CD4-positive, alpha-beta T cell treated with Interferon alpha-2 for 1 hour (primary cell): ENCODE data around the gene FAM114A2.

ENCODE experiments used
- DNase-seq, 2 donors: peaks; one replicate each; pipeline ENCODE4 v3.0.0-alpha.2; 2020 to 2022

The FAM114A2 gene

DNA sequence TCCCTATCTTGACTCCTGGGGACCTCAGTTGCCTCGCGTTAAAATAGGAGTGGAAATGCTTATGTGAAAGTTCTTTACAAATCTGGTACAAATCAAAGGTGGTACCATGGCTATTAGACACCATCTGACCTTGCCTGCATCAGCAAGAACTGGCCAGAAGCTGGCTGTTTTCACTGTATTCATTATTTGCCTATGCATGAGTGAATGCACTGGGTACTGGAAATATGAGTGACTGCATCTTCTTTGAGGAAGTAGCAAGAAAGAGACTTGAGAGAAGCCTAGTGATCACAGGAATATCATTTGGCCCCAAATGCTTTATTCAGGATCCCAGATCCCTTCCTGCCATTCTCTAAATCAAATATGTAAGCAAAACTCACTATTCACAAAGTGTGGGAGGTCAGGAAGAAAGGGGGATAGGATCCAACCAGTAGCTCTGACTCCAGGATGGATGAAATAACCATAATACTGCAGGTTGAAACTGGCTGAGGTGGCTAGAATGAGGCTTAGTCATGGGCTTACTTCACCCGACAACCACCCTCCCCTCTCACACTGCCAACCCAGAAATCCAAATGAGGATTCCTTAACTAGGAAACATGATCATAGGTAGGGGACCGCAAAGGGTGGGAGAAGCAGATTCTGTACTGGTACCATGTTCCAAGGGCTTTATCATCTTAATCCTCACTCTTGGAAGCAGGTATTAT is 56.7 kb downstream of the FAM114A2 start:
- DNase-seq: no peak

GRCh38 chr5:153979028-153979783 is 59.5 kb downstream of the FAM114A2 start:
- DNase-seq: no peak

- DNase-seq: no peak
Measured at GRCh38 chr5:153974813-153975163, 63.9 kb downstream of the FAM114A2 start.

DNA sequence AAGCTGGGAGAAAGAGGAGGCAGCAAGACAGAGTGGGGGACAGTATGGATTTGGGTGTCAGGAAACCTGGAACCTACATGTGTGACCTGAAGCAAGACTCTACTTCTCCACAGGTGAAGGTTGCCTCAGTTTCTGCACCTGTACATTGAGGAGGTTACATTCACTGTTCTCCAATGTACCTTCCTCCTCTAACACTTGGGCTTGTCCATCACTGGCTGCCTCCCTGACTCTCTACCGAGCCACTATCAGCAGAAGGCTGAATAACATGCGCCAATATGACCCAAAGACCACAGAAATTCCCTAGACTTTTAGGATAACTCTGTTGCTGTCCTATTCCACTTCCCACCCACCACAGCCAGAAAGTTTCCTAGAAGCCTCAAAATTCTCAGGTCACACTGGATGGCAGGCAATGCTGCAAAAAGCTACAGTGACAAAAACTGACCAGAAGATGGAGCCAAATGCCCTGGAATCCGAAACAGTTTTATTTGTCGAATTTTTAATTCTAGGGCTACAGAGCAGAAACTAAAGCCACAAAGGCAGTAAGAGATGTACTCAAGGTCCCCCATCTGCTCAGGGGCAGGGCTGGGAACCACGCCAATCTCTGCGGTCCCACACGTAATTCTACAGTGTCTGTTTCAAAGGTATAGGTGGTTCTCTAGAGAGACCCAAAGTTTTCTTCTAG is 64.4 kb downstream of the FAM114A2 start:
- peak in 1 of 2 donors; percentile 55 for DNase-seq

- DNase-seq: no peak
Measured at GRCh38 chr5:153972240-153972639, 66.5 kb downstream of the FAM114A2 start.

GRCh38 chr5:153970496-153970895 is 68.2 kb downstream of the FAM114A2 start:
- no peak for DNase-seq

- DNase-seq: no peak
Measured at GRCh38 chr5:153969563-153969895, 69.2 kb downstream of the FAM114A2 start.

DNA sequence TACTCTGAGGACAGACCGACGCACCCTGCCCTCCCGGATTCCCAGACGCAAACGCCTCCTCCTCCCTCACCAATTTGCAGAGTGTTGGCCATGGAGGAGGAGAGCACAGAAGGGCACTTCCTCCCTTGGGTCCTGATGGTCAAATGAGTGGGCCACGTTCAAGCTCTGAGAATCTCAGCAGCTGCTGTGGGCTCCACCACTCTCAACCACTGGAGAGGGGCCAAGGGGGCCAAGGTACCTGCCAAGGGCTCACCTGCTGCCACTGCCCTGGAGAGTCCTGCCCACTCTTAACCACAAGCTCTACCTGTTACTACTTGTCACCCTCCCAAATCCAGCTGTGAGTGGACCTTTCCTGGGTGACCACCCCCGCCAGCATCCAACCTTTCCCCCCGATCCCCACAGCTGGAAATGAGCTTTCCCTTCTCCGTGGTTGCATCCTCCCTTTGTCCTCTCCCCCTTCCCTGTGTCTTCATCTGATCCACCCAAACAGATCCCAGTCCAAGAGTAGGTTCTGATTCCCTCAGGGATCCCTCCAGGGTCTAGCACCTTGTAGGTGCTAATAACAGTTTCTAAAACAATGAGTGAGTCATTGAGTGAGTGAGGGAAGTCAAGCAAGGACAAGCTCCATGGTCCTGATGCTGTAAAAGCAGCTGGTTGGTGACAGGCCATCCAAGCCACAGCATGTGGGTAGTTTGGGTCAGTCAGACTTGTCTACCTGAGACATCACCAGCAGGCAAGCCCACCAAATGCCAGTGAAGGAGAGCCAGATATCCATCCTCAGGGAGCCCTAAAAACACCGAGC is 69.7 kb downstream of the FAM114A2 start:
- no peak for DNase-seq

- DNase-seq: peak; percentile 24 to 58
Measured at GRCh38 chr5:153964880-153965645, 73.6 kb downstream of the FAM114A2 start.

DNA sequence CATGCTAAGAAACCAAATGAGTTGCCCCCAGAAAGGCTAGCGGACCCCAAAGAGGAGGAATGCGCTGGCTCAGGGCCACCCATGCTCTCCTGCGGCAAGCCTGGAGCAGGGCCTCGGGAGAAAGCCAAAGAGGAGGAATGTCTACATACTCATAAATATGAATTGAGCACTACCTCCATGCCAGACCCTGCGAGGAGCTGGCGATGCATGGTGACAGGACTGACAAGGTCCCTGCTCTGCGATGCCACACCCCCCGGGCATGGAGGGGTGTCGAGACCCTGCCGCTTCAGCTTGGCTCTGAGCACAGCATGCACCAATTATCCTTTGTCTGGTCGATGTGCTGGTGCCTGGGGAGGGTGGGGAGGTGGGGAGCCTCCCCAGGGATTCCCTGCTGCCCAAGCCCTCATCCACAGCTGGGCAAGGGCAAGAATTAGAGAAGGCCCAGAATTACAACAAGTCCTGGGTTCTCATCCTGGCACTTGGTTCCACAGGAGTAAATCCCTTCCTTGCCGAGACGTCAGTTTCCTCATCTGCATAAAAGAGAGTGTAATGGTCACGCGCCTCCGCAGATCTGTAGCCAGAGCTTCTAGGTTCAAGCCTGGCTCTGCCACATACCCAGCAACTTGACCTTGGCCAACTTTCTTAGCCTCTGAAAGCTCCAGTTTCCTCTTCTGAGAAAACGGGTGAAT is 74.4 kb downstream of the FAM114A2 start:
- no peak for DNase-seq

DNA sequence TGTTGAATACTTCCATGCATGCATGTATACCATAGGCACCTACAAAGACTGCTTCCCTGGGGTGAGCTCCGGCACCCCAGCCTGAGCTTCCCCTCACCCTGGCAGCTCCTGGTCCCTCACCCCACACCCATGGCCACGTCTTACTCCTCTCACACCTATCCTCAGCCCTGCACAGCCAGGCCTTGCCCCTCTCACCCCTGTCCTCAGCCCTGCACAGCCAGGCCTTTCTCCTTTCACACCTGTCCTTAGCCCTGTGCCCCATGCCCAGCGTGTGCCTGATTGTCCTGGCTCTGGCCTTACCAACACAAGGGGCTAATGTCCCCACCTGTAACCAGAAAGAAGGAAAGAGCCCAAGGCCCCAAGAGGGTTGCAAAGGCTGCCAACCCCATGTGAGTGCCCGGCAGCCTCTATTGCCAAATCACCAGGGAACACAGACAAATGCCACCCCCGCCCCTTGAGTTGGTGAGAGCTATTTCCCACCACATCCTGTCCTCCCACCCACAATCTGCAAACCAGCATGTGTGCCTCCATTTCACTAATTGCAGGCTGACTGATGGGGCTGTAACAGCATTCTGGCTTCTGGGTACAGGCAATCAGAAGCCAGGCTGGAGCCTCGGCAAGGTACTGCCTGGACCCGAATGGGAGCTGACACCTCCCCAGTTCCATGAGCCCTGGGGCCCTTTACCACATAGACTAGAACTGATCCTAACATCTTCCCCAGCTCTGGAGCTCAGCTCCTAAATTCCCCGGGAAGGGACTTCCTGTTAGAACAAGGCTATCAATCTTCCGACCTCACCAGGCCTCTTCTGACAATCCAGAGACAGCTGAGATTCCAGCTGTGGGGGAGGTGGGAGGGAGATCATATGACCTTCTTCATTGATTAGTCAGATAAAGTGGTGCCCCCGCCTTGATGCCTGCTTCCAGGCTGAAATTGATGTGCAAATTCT is 78.2 kb downstream of the FAM114A2 start:
- DNase-seq: peak; percentile 11 to 41

- no peak for DNase-seq
Measured at GRCh38 chr5:153959134-153959957, 79.4 kb downstream of the FAM114A2 start.

GRCh38 chr5:153957205-153957604 is 81.5 kb downstream of the FAM114A2 start:
- no peak for DNase-seq

- no peak for DNase-seq
Measured at GRCh38 chr5:153953411-153953810, 85.3 kb downstream of the FAM114A2 start.

DNA sequence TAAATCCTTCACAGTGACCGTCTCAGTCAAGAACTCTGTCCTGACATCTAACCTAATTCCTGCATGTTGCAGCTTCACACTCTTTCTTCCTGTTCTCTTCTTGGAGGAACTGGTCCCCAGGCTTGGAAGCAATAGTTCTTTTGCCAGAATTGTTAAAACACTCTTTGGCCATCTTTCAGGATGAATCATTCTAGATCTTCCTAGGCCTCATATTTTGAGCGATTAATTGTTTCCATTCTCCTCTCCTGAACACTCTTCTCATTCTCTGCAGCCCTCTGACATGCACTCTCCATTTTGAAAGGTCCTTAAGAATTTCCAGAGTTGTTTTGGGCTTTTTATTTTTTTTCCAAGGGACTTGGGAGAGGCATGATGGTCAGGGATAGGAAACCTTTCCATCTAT is 85.8 kb downstream of the FAM114A2 start:
- no peak for DNase-seq

DNA sequence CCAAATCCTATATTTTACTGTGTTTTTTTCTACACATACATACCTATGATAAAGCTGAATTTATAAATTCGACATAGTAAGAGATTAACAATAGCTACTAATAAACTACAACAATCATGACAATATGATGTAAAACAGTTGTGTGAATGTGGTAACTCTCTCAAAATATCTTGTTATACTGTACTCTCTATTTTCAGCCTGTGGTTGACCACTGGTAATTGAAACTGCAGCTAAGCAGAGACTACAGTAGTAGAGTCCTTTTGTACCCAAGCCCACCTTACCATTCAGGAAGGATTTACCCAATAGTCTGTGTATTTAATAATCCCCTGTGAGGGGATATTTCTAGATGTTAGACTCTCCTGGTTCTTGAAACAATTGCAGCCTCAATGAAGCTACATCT is 86.7 kb downstream of the FAM114A2 start:
- no peak for DNase-seq

DNA sequence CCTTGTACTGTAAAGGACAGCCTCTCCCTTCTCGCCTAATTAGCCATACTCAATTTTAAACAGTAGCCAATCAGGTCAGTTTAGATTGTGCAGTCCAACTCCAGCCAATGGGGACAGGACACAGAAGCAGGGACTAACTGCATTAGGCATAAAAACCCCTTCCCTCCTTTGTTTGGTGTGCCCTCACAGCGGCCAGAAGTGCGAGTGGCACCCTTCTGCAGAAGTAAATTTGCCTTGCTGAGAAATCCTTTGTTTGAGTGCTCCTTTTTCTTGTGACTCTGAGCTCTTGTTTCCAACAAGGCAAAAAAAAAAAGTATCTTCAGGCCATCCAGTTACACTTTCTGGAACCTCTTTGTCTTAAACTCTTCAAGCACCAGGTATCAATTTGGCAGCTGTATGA is 97.4 kb downstream of the FAM114A2 start:
- DNase-seq: no peak
